CD4-positive, alpha-beta T cell treated with Interleukin-15 for 1 hour (primary cell): Measurements from ENCODE around the gene SLC2A11.
"Not testable (repeated sequence)": the region's sequence is repeated elsewhere in the genome, so short reads cannot be mapped to it uniquely, and the experiment has no call there.

Experiments
- DNase-seq: peaks from one replicate; pipeline ENCODE4 v3.0.0-alpha.2; 2020

Gene SLC2A11

GRCh38 chr22:23909296-23909898 is 51.7 kb downstream of the SLC2A11 start:
- DNase-seq: no peak

- DNase-seq: no peak
These were observed 53.0 kb downstream of the SLC2A11 start for GRCh38 chr22:23910496-23911190.

DNA sequence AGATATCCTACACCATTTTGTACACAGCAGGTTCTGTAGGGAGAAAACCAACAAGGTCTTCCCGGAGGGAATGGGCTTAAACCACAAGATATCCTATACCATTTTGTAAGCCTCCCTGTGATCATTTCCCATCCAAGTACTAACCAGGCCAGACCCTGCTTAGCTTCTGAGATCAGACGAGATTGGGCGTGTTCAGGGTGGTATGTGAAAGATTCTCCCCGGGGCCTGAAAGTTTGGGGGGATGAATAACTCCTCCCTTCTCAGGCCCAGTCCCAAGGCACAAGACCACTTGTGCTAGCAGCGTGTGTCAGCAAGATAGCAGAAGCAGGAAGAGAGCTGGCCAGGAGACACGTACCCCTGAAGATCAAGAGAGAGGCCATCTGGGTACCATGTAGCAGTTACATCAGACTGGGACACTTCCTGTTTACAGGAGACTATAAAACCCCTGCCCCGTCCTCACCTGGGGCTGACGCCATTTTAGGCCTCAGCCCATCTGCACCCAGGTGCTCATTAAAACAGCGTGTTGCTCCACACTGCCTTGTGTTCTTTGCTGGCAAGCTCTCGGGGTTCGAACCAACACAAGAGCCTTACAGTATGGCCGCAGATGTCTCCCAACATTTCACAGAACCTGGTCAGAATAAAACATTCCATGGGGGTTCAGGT is 53.8 kb downstream of the SLC2A11 start:
- no peak for DNase-seq

GRCh38 chr22:23912293-23912903 is 54.7 kb downstream of the SLC2A11 start:
- DNase-seq: no peak

- DNase-seq: no peak
These were observed 55.6 kb downstream of the SLC2A11 start for GRCh38 chr22:23913306-23913660.

GRCh38 chr22:23913661-23914353 is 56.1 kb downstream of the SLC2A11 start:
- DNase-seq: peak; percentile 99

GRCh38 chr22:23915290-23915689 is 57.6 kb downstream of the SLC2A11 start:
- DNase-seq: no peak

DNA sequence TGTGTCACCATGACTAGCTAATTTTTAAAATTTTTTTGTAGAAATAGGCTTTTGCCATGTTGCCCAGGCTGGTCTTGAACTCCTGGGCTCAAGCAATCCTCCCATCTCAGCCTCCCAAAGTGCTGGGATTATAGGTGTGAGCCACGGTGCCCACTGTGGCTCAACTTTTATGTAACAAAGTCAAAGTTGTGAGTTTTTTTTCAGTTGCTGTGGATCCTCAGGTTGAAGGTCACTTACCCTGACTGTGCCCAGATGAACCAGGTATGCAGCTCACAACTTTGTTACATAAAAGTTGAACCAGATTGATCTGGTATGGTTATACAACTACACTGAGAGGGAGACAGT is 62.6 kb downstream of the SLC2A11 start:
- not testable (repeated sequence) for DNase-seq

DNA sequence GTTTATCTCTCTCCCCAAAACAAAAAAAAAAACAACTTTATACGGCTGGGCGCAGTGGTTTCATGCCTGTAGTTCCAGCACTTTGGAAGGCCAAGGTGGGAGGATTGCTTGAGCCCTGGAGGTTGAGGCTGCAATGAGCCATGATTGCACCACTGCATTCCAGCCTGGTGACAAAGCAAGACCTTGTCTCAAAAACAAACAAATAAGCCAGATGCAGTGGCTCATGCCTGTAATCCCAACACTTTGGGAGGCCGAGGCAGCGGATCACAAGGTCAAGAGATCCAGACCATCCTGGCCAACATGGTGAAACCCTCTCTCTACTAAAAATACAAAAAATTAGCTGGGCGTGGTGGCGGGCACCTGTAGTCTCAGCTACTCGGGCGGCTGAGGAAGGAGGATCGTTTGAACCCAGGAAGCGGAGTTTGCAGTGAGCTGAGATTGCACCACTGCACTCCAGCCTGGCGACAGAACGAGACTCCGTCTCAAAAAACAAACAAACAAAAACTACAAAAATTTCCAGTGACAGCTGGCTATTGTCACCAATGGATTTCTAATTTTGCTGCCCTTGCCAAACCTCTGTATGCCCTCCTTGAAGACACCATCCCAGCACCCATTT is 64.0 kb downstream of the SLC2A11 start:
- DNase-seq: not testable (repeated sequence)

DNA sequence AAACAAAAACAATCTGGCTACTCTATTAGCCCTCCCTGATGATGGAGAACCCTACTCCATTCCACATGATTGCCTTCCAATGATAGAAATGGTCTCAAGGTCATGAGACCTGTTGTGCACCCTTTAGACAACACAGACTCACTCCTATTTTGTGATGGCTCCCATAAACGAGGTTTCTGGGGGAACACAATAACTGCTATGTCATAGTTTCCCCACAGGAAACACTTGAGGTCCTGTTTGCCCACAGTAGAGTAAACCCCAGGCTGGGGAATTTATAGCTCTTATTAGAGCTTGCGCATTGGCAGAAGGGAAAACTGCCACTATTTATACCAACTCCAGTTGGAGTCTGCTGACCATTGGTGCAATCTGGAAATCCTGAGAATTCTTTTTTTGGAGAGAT is 65.2 kb downstream of the SLC2A11 start:
- DNase-seq: no peak

- DNase-seq: no peak
These were observed 67.4 kb downstream of the SLC2A11 start for GRCh38 chr22:23925020-23925606.

- DNase-seq: no peak
These were observed 68.9 kb downstream of the SLC2A11 start for GRCh38 chr22:23926561-23926960.
